OCI-LY7 (cell line): ENCODE data around the gene ANKS1B. TPM values are rescaled to one million over a fixed set of nuclear protein-coding genes. Genes with fewer than 3 reads are reported as not detected.

Source experiments
- BruUV-seq: library from RNA; stranded (reverse); fragments of 400-500 nt; replicated peaks from 2 replicates; lab custom pipeline; 2021; lab: Mats Ljungman, UMichigan
- CTCF ChIA-PET: fragments of 300-600 bp; sonication (Branson Sonifier 250); formaldehyde crosslinking; loops from one replicate; lab custom pipeline; 2022; ENCODE audit warnings: antibody characterized with exemption; ENCODE audit not compliant: unreplicated experiment; lab: Charles Lee
- POLR2A ChIA-PET: fragments of 300-600 bp; sonication (Branson Sonifier 250); formaldehyde crosslinking; loops from one replicate; lab custom pipeline; 2022; ENCODE audit warnings: antibody characterized with exemption; lab: Charles Lee
- DNase-seq: peaks from one replicate; pipeline ENCODE4 v3.0.0-alpha.2; 2015; ENCODE audit warnings: low spot score
- H2AFZ ChIP-seq: fragments of 200-600 bp; sonication (generic), shearing (Covaris generic); 2 replicates; pipeline ENCODE4 v1.6.1; 2014; ENCODE audit warnings: mild to moderate bottlenecking, antibody characterized with exemption, low read length, moderate library complexity
- H3K27ac ChIP-seq: fragments of 200-600 bp; sonication (generic); 2 replicates; pipeline ENCODE4 v1.5.1; 2014; ENCODE audit warnings: mixed run types, low read depth, mild to moderate bottlenecking, moderate library complexity, low read length, inconsistent platforms; ENCODE audit not compliant: poor library complexity, severe bottlenecking
- H3K36me3 ChIP-seq: fragments of 200-600 bp; sonication (generic); 2 replicates; pipeline ENCODE4 v1.6.1; 2014; ENCODE audit warnings: mild to moderate bottlenecking, antibody characterized with exemption, low read length, moderate library complexity, mixed read lengths; ENCODE audit not compliant: insufficient read depth
- H3K4me1 ChIP-seq: fragments of 200-600 bp; sonication (generic); 2 replicates; pipeline ENCODE4 v1.5.1; 2014; ENCODE audit warnings: mild to moderate bottlenecking, low read length; ENCODE audit not compliant: insufficient read depth, poor library complexity, severe bottlenecking
- H3K4me2 ChIP-seq: fragments of 200-600 bp; sonication (generic); 2 replicates; pipeline ENCODE4 v1.6.1; 2014; ENCODE audit warnings: mild to moderate bottlenecking, low read length
- H3K4me3 ChIP-seq: fragments of 200-600 bp; sonication (generic); 2 replicates; pipeline ENCODE4 v1.5.1; 2014; ENCODE audit warnings: mild to moderate bottlenecking, low read depth, low read length; ENCODE audit not compliant: poor library complexity, severe bottlenecking
- H3K79me2 ChIP-seq: fragments of 200-600 bp; sonication (generic); 2 replicates; pipeline ENCODE4 v1.6.1; 2016; ENCODE audit warnings: low read depth, mild to moderate bottlenecking, low read length, moderate library complexity, mixed read lengths; ENCODE audit not compliant: insufficient read depth
- H3K9me2 ChIP-seq: fragments of 200-600 bp; sonication (generic); 2 replicates; pipeline ENCODE4 v1.6.1; 2016; ENCODE audit warnings: mild to moderate bottlenecking, low read length, mixed read lengths; ENCODE audit not compliant: insufficient read depth
- H3K9me3 ChIP-seq: fragments of 200-600 bp; sonication (generic); 2 replicates; pipeline ENCODE4 v1.6.1; 2014; ENCODE audit warnings: mild to moderate bottlenecking, mixed run types, low read length, mixed read lengths
- H4K20me1 ChIP-seq: fragments of 200-600 bp; sonication (generic); 2 replicates; pipeline ENCODE4 v1.6.1; 2014; ENCODE audit warnings: mild to moderate bottlenecking, antibody characterized with exemption, low read length, moderate library complexity, mixed read lengths; ENCODE audit not compliant: insufficient read depth
- CTCF ChIP-seq: fragments of 200-600 bp; sonication (generic); conservative IDR thresholded peaks from 2 replicates; pipeline ENCODE4 v1.5.1; 2014; ENCODE audit warnings: mild to moderate bottlenecking, antibody characterized with exemption, low read length, moderate library complexity, mixed read lengths
- EZH2phosphoT487 ChIP-seq: fragments of 200-600 bp; sonication (generic); IDR thresholded peaks from 2 replicates; pipeline ENCODE4 v1.6.1; 2018; ENCODE audit warnings: low read depth, borderline replicate concordance, mild to moderate bottlenecking, mixed run types, antibody characterized with exemption, low read length, moderate library complexity, mixed read lengths
- intact Hi-C: fragments of 100-400 bp; cut with micrococcal nuclease; formaldehyde crosslinking; loops from one replicate; pipeline ENCODE4 v1.10.0; 2022; ENCODE audit not compliant: unreplicated experiment
- total RNA-seq, 2 experiments: library from RNA; depleted of rRNA in 1 of 2; stranded (reverse); fragments of >200 nt in 1 of 2; shearing (Covaris generic) in 1 of 2; gene quantifications; 2 replicates each; pipeline ENCODE4 v1.2.3, GENCODE V29; 2014 to 2022

ANKS1B gene
- total RNA-seq, 2 experiments from 2014 or later = 2.9 to 6.0 TPM

GRCh38 chr12:98895086-98895651 is 1089.6 kb downstream of the ANKS1B start:
- H3K9me2 ChIP-seq = peaks cover 4% of the 10 kb centered on the region; the same call in 1 of the 2 replicates
- no peak for DNase-seq
- intact Hi-C loops = no loop called here
- H3K79me2 ChIP-seq = no peaks in the 10 kb centered on the region
- no peak overlapping the region for H3K27ac ChIP-seq
- H3K4me3 ChIP-seq = no peak overlapping the region
- POLR2A ChIA-PET = no interaction called here
- H3K9me3 ChIP-seq = no peaks in the 10 kb centered on the region
- no TSS peak for BruUV-seq
- no peaks in the 10 kb centered on the region for H3K4me1 ChIP-seq
- no peak overlapping the region for H2AFZ ChIP-seq
- H3K4me2 ChIP-seq = no peak overlapping the region
- TF ChIP-seq CTCF (no peak), EZH2phosphoT487 (no peak)
- CTCF ChIA-PET = no interaction called here
- no peaks in the 10 kb centered on the region for H4K20me1 ChIP-seq
- no peaks in the 10 kb centered on the region for H3K36me3 ChIP-seq

- TF ChIP-seq CTCF (no peak), EZH2phosphoT487 (no peak)
Measured at GRCh38 chr12:98894412-98895085, 1090.2 kb downstream of the ANKS1B start.

More at GRCh38 chr12:98894412-98895085, 1090.2 kb downstream of the ANKS1B start:
- Histone ChIP-seq H4K20me1 (no peaks in the 10 kb centered on the region), H3K4me3 (no peak overlapping the region), H3K36me3 (no peaks in the 10 kb centered on the region), H3K9me3 (no peaks in the 10 kb centered on the region), H2AFZ (no peak overlapping the region), H3K4me1 (no peaks in the 10 kb centered on the region), H3K27ac (no peak overlapping the region), H3K9me2 (peaks cover 4% of the 10 kb centered on the region; the same call in 1 of the 2 replicates), H3K4me2 (no peak overlapping the region), H3K79me2 (no peaks in the 10 kb centered on the region)
- intact Hi-C loops = no loop called here
- ChIA-PET POLR2A (no interaction called here), CTCF (no interaction called here)
- BruUV-seq = no TSS peak
- DNase-seq = no peak
